Measurements from ENCODE around the gene MKI67.

DNA sequence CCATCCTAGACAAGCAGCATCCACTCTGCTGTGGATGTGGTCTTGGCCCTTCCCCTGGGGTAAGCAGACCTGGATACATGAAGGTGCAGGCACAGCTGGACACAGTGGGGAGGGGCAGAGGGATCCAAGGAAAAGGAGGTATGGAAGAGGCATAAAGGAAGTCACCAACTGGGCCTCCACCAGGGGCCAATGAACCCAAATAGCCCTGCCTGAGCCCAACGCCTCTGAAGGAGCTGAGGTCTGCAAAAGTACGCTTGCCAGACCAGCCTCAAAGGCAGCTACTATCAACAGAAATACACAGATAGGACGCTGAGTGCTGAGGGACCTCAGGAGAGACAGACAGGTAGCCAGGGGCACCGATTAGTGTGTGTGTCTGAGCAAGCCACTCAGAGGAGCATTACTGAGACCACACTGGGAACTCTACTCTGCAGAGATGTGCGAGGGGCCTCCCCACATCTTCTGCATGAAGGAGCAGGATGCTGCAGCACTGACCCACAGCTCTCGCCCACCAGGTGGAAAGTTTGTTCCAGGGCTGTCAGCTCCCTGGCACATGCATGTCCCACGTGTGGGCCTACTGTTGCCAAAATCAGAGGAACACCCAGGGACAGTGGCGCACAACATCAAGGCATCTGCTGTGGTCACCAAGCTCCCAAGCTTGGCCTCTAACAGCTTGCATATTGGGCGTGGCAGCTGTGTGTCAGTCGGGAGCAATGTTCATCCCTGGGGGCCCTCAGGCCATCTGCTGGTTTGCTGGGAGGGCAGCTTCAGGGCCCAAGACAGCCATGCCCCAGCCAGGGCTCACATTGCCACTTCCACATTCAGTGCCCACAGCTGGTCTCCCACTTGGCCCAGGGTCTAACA is 40.0 kb downstream of the MKI67 start:
- TF ChIP-seq EHMT2 (IDR thresholded peaks at IDR 0.05; ENCODE audit: low read depth) (no peak), RARB (CRISPR knock-in tag; IDR thresholded peaks at IDR 0.05) (no peak), CTCF (IDR thresholded peaks at IDR 0.05) (no peak), HDAC2 (IDR thresholded peaks at IDR 0.05) (no peak), GATA3 (IDR thresholded peaks at IDR 0.05; ENCODE audit: borderline replicate concordance) (no peak), MAFK (IDR thresholded peaks at IDR 0.05; ENCODE audit: partially characterized antibody) (no peak)
